SU-DHL-6 (cell line): Measurements from ENCODE around the gene DKKL1.

ENCODE experiments used
- H2AFZ ChIP-seq: fragments of 200-600 bp; sonication (generic); 2 replicates; pipeline ENCODE4 v1.6.1; 2014; ENCODE audit warnings: low read depth, mild to moderate bottlenecking, moderate library complexity, mixed read lengths, antibody characterized with exemption, low read length; ENCODE audit not compliant: severe bottlenecking
- H3F3A ChIP-seq: fragments of 200-600 bp; shearing (Covaris generic); 2 replicates; pipeline ENCODE4 v1.6.0; 2016; ENCODE audit warnings: antibody characterized with exemption, mild to moderate bottlenecking; ENCODE audit not compliant: insufficient read depth
- H3K27ac ChIP-seq: fragments of 200-600 bp; sonication (generic); 2 replicates; pipeline ENCODE4 v1.5.1; 2016; ENCODE audit warnings: low read depth, mild to moderate bottlenecking, low read length, moderate library complexity, mixed read lengths
- H3K27me3 ChIP-seq: fragments of 200-600 bp; sonication (generic), shearing (Covaris generic); 2 replicates; pipeline ENCODE4 v1.6.0; 2014; ENCODE audit warnings: mild to moderate bottlenecking, low read length
- H3K36me3 ChIP-seq: fragments of 200-600 bp; sonication (generic); 2 replicates; pipeline ENCODE4 v1.6.1; 2014; ENCODE audit warnings: mild to moderate bottlenecking, low read length, mixed read lengths
- H3K4me2 ChIP-seq: fragments of 300-600, 200-600 bp; shearing (Covaris generic), sonication (generic); 2 replicates; pipeline ENCODE4 v1.6.0; 2014; ENCODE audit warnings: low read length, low read depth, mild to moderate bottlenecking; ENCODE audit not compliant: poor library complexity, severe bottlenecking
- H3K4me3 ChIP-seq: fragments of 200-600 bp; sonication (generic); 2 replicates; pipeline ENCODE4 v1.5.1; 2014; ENCODE audit warnings: antibody characterized with exemption, low read length, mild to moderate bottlenecking, mixed read lengths; ENCODE audit not compliant: insufficient read depth, poor library complexity, severe bottlenecking
- H3K79me2 ChIP-seq: fragments of 200-600 bp; sonication (generic); 2 replicates; pipeline ENCODE4 v1.6.1; 2014; ENCODE audit warnings: mild to moderate bottlenecking, low read length, moderate library complexity; ENCODE audit not compliant: insufficient read depth
- H3K9ac ChIP-seq: fragments of 200-600 bp; sonication (generic); 2 replicates; pipeline ENCODE4 v1.7.0; 2014; ENCODE audit warnings: mild to moderate bottlenecking, low read length
- H3K9me2 ChIP-seq: fragments of 200-600 bp; sonication (generic); replicated peaks from 2 replicates; pipeline ENCODE4 v1.6.1; 2014; ENCODE audit warnings: low read length; ENCODE audit not compliant: insufficient read depth
- H3K9me3 ChIP-seq: fragments of 200-600 bp; sonication (generic); 2 replicates; pipeline ENCODE4 v1.6.1; 2014; ENCODE audit warnings: low read length, mixed read lengths; ENCODE audit not compliant: insufficient read depth
- H4K20me1 ChIP-seq: fragments of 200-600 bp; sonication (generic); 2 replicates; pipeline ENCODE4 v1.6.1; 2014; ENCODE audit warnings: low read depth, mild to moderate bottlenecking, antibody characterized with exemption, low read length, moderate library complexity, mixed read lengths
- CTCF ChIP-seq: fragments of 200-600 bp; sonication (generic); IDR thresholded peaks from one replicate; pipeline ENCODE4 v1.5.1; 2017; ENCODE audit warnings: antibody characterized with exemption, mild to moderate bottlenecking, low read length, moderate library complexity; ENCODE audit not compliant: insufficient read depth, poor library complexity, severe bottlenecking
- EZH2phosphoT487 ChIP-seq: fragments of 200-600 bp; sonication (generic), shearing (Covaris generic); conservative IDR thresholded peaks from 2 replicates; pipeline ENCODE4 v1.6.1; 2018; ENCODE audit warnings: mild to moderate bottlenecking, antibody characterized with exemption, low read length, moderate library complexity, mixed read lengths

The DKKL1 gene

GRCh38 chr19:49378512-49378911 lies 14.8 kb downstream of the DKKL1 start:
- Histone ChIP-seq H3K36me3 (no peaks in the 10 kb centered on the region), H3F3A (no peaks in the 10 kb centered on the region), H3K9me2 (no peaks in the 10 kb centered on the region), H2AFZ (no peak overlapping the region), H3K27me3 (no peaks in the 10 kb centered on the region), H4K20me1 (no peaks in the 10 kb centered on the region), H3K4me3 (no peak overlapping the region), H3K9me3 (no peaks in the 10 kb centered on the region), H3K9ac (no peak overlapping the region), H3K4me2 (no peak overlapping the region), H3K79me2 (no peaks in the 10 kb centered on the region), H3K27ac (no peak overlapping the region)
- no peak for TF ChIP-seq CTCF
- TF ChIP-seq EZH2phosphoT487, result no peak

GRCh38 chr19:49380391-49380790 lies 16.7 kb downstream of the DKKL1 start:
- H3K9ac ChIP-seq, result no peak overlapping the region

GRCh38 chr19:49382639-49383038 lies 19.0 kb downstream of the DKKL1 start:
- no peaks in the 10 kb centered on the region for H3K9me3 ChIP-seq

More at GRCh38 chr19:49380391-49380790, 16.7 kb downstream of the DKKL1 start:
- Histone ChIP-seq H3K36me3 (no peaks in the 10 kb centered on the region), H3K27me3 (no peaks in the 10 kb centered on the region), H3K9me3 (no peaks in the 10 kb centered on the region), H4K20me1 (no peaks in the 10 kb centered on the region), H3K27ac (no peak overlapping the region), H3K9me2 (no peaks in the 10 kb centered on the region), H3K79me2 (no peaks in the 10 kb centered on the region), H3F3A (no peaks in the 10 kb centered on the region), H3K4me3 (no peak overlapping the region), H2AFZ (no peak overlapping the region), H3K4me2 (no peak overlapping the region)
- TF ChIP-seq CTCF, result no peak
- no peak for TF ChIP-seq EZH2phosphoT487

More at GRCh38 chr19:49382639-49383038, 19.0 kb downstream of the DKKL1 start:
- no peak overlapping the region for H3K4me3 ChIP-seq
- TF ChIP-seq EZH2phosphoT487 (no peak), CTCF (no peak)
- H3K36me3 ChIP-seq, result no peaks in the 10 kb centered on the region
- H4K20me1 ChIP-seq, result no peaks in the 10 kb centered on the region
- no peak overlapping the region for H3K9ac ChIP-seq
- H3K79me2 ChIP-seq, result no peaks in the 10 kb centered on the region
- H3K27me3 ChIP-seq, result no peaks in the 10 kb centered on the region
- no peak overlapping the region for H2AFZ ChIP-seq
- no peaks in the 10 kb centered on the region for H3F3A ChIP-seq
- no peak overlapping the region for H3K4me2 ChIP-seq
- H3K27ac ChIP-seq, result no peak overlapping the region
- H3K9me2 ChIP-seq, result no peaks in the 10 kb centered on the region
